Measurements from ENCODE around the gene HEYL. TPM values are rescaled to one million over a fixed set of nuclear protein-coding genes. Genes with fewer than 3 reads are reported as not detected.

Gene HEYL
- polyA plus RNA-seq, 4 donors, result 1.1 to 4.7 (median 3.4) TPM; not detected in 1

DNA sequence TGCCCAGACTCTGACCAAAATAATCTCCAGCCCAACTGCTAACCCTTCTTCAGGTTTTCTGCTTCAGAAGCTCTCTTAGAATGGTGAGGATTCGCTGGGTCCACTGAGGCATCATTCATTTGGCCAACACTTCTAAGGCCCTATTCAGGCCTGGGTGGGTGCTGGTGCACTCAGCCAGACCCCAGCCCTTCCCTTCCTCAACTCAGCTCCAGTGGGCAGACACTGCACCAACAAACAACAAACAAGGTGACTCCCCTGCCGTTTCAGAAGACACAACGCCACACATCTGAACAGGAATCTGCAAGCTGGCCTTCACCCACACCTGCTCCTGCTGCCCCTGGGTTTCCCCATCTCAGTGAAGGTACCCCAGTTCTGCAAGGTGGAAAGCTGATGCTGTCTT lies 6.0 kb downstream of the HEYL start:
- H3K27ac ChIP-seq (ENCODE audit: low read depth in 1 of 3, low read length in 2 of 3), result no peak overlapping the region
- WGBS, 3 donors, result 74 to 76% (median 75%) methylated on average over 3 of the region's 3 CpGs
- no peak for FAIRE-seq

DNA sequence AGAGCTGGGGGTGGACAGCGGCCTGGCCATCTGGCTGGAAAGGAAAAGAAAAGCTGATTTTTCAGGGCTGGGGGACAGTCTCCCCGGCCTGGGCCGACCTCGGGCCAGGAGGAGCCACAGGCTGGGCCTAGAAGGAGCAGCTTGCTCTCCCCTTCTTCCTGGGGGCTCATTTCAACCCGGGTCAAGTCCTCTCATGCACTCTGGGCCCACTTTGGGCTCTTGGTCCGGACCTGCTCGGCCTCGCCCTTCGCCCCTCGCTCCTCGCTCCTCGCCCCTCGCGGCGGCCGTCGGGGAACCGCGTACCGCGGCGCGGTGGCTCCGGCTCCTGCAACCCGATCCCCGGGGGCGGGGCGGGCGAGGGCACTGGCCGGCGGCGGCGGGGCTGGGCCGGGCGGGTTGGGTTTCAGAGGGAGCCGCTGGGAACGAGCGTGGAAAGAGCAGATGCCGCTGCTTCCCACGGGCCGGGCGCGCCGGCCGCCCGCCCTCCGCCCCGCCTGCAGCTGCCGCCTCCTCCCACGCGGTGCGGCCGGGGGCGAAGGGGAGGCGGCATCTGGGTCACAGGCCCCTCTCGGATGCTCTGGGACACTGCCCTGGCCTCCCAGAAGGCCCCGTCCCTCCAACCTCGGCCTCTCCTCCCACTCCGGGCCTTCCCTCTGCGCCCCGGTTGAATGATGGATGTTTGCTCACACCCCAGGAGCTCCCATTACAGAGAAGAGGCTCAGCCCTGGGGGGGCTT lies 6.6 kb downstream of the HEYL start:
- DNase-seq (peak; percentile 9 to 42), FAIRE-seq (no peak)
- H3K27me3 ChIP-seq (ENCODE audit: control insufficient read depth in 3 of 3, insufficient read depth in 3 of 3, low read length in 3 of 3), result peaks cover 0 to 60% (median 0%) of the 10 kb centered on the region in 3 donors
- no peak overlapping the region for H3K4me3 ChIP-seq (ENCODE audit: low read depth in 1 of 3, low read length in 3 of 3)
- H3K9me3 ChIP-seq (ENCODE audit: control insufficient read depth in 2 of 2, insufficient read depth in 1 of 2, low read depth in 1 of 2, low read length in 1 of 2), result no peaks in the 10 kb centered on the region
- WGBS, 3 donors, result 21 to 24% (median 23%) methylated on average over 27 to 61 of the region's 61 CpGs
- H3K4me1 ChIP-seq (ENCODE audit: control insufficient read depth in 3 of 3, insufficient read depth in 2 of 3, low read depth in 1 of 3, low read length in 2 of 3), result no peaks in the 10 kb centered on the region
- H3K36me3 ChIP-seq (ENCODE audit: control insufficient read depth in 3 of 3, insufficient read depth in 2 of 3, low read depth in 1 of 3, low read length in 3 of 3), result peaks cover 0 to 2% (median 0%) of the 10 kb centered on the region in 3 donors
- H3K27ac ChIP-seq (ENCODE audit: low read depth in 1 of 3, low read length in 2 of 3), result no peak overlapping the region

More for the DNA sequence above, 6.0 kb downstream of the HEYL start:
- Histone ChIP-seq H3K36me3 (ENCODE audit: control insufficient read depth in 3 of 3, insufficient read depth in 2 of 3, low read depth in 1 of 3, low read length in 3 of 3) (peaks cover 0 to 2% (median 0%) of the 10 kb centered on the region in 3 donors), H3K4me3 (ENCODE audit: low read depth in 1 of 3, low read length in 3 of 3) (no peak overlapping the region), H3K27me3 (ENCODE audit: control insufficient read depth in 3 of 3, insufficient read depth in 3 of 3, low read length in 3 of 3) (peaks cover 0 to 65% (median 1%) of the 10 kb centered on the region in 3 donors), H3K4me1 (ENCODE audit: control insufficient read depth in 3 of 3, insufficient read depth in 2 of 3, low read depth in 1 of 3, low read length in 2 of 3) (no peaks in the 10 kb centered on the region), H3K9me3 (ENCODE audit: control insufficient read depth in 2 of 2, insufficient read depth in 1 of 2, low read depth in 1 of 2, low read length in 1 of 2) (no peaks in the 10 kb centered on the region)
- DNase-seq, result no peak

DNA sequence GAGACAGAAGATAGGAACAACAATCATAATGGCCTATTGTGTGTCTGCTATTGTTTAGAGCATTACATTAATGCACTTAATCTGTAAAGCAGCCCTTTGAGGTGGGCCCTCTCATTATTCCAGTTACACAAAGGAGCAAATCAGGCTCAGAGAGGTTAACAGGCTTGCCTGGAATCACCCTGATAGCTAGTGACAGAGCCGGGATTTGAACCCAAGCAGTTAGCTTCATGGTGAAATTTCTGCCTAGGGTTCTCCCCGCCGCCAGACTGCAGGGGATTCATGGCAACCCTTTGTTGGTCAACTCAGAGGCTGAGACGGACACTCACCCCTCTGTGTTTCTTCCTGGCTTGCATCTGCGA lies 7.1 kb downstream of the HEYL start:
- peaks cover 0 to 4% (median 0%) of the 10 kb centered on the region in 3 donors for H3K36me3 ChIP-seq (ENCODE audit: control insufficient read depth in 3 of 3, insufficient read depth in 2 of 3, low read depth in 1 of 3, low read length in 3 of 3)
- H3K4me1 ChIP-seq (ENCODE audit: control insufficient read depth in 3 of 3, insufficient read depth in 2 of 3, low read depth in 1 of 3, low read length in 2 of 3), result no peaks in the 10 kb centered on the region
- H3K4me3 ChIP-seq (ENCODE audit: low read depth in 1 of 3, low read length in 3 of 3), result no peak overlapping the region
- no peak for FAIRE-seq
- no peak for DNase-seq
- no peak overlapping the region for H3K27ac ChIP-seq (ENCODE audit: low read depth in 1 of 3, low read length in 2 of 3)
- WGBS, 3 donors, result 81 to 90% (median 86%) methylated on average over 5 of the region's 5 CpGs
- peaks cover 0 to 54% (median 0%) of the 10 kb centered on the region in 3 donors for H3K27me3 ChIP-seq (ENCODE audit: control insufficient read depth in 3 of 3, insufficient read depth in 3 of 3, low read length in 3 of 3)
- H3K9me3 ChIP-seq (ENCODE audit: control insufficient read depth in 2 of 2, insufficient read depth in 1 of 2, low read depth in 1 of 2, low read length in 1 of 2), result no peaks in the 10 kb centered on the region

DNA sequence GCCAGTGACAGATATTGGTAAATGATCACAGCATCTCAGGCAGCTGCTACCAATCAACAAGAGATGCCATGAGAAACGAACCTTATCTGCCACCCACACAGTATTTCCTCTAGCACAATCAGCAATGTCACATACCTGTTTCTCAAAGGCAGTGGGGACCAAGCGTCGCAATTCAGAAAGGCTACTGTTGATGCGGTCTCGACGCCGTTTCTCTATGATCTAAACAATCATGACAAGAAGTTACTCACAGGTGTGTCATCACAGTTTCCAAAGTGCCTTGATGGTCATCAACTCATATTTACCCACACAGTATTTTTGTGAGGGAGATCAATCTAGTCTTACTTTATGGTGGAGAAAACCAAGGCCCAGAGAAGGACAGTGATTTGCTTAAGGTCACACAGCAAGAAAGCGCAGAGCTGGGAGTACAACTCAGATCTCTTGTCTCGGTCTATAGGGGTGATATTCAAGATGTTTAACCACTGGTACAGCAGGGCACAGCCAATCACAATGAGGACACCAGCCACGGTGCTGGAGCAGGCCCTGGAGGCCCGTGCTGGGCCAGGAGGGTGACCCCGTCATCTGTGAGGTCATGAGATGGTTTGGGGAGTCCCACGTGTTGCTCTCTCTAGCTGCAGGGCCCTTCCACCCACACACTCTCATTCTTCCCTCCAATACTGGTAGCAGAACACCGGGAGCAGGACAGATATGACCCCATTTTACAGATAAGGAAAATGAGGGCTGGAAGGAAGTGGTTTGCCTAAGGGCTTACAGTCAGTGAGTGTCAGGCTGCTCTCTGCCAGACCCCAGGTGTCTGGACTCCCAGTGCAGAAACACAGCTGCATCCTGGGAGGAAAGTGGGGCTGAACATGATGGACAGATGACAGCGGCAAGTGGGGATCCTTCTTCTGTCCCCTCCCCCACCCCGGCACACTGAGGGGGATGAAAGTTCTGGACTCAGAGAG lies 7.8 kb downstream of the HEYL start:
- FAIRE-seq (no peak), DNase-seq (no peak)
- Histone ChIP-seq H3K27ac (ENCODE audit: low read depth in 1 of 3, low read length in 2 of 3) (no peak overlapping the region), H3K4me3 (ENCODE audit: low read depth in 1 of 3, low read length in 3 of 3) (no peak overlapping the region), H3K27me3 (ENCODE audit: control insufficient read depth in 3 of 3, insufficient read depth in 3 of 3, low read length in 3 of 3) (peaks cover 0 to 49% (median 0%) of the 10 kb centered on the region in 3 donors), H3K4me1 (ENCODE audit: control insufficient read depth in 3 of 3, insufficient read depth in 2 of 3, low read depth in 1 of 3, low read length in 2 of 3) (no peaks in the 10 kb centered on the region), H3K36me3 (ENCODE audit: control insufficient read depth in 3 of 3, insufficient read depth in 2 of 3, low read depth in 1 of 3, low read length in 3 of 3) (peaks cover 0 to 7% (median 0%) of the 10 kb centered on the region in 3 donors), H3K9me3 (ENCODE audit: control insufficient read depth in 2 of 2, insufficient read depth in 1 of 2, low read depth in 1 of 2, low read length in 1 of 2) (no peaks in the 10 kb centered on the region)
- WGBS, 3 donors, result 79 to 84% (median 79%) methylated on average over 16 of the region's 16 CpGs

DNA sequence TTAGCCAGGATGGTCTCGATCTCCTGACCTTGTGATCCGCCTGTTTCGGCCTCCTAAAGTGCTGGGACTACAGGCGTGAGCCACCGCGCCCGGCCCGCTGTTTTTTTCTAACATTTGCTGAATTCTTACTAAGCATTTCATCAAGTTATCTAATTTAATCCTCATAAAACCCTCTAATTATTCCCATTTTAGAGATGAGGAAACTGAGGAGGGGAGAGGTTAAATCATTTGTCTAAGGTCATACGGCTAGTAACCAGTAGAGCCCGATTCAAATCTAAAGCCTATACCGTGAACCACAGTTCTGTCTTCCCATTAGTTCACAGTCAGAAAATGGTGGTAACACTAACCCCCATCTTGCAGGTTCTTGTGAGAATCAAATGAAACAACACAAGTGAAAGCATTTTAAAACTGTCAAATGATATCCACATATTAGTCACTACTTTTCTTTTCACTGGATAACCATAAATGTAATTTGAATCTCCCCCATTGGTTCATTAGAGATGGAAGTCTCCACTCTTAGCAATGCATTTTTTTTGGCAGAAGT lies 10.6 kb downstream of the HEYL start:
- peaks cover 0 to 10% (median 0%) of the 10 kb centered on the region in 3 donors for H3K36me3 ChIP-seq (ENCODE audit: control insufficient read depth in 3 of 3, insufficient read depth in 2 of 3, low read depth in 1 of 3, low read length in 3 of 3)
- H3K4me3 ChIP-seq (ENCODE audit: low read depth in 1 of 3, low read length in 3 of 3), result no peak overlapping the region
- H3K4me1 ChIP-seq (ENCODE audit: control insufficient read depth in 3 of 3, insufficient read depth in 2 of 3, low read depth in 1 of 3, low read length in 2 of 3), result no peaks in the 10 kb centered on the region
- peaks cover 0 to 38% (median 0%) of the 10 kb centered on the region in 3 donors for H3K27me3 ChIP-seq (ENCODE audit: control insufficient read depth in 3 of 3, insufficient read depth in 3 of 3, low read length in 3 of 3)
- FAIRE-seq, result no peak
- no peaks in the 10 kb centered on the region for H3K9me3 ChIP-seq (ENCODE audit: control insufficient read depth in 2 of 2, insufficient read depth in 1 of 2, low read depth in 1 of 2, low read length in 1 of 2)
- WGBS, 3 donors, result 89 to 96% (median 94%) methylated on average over 11 of the region's 11 CpGs
- no peak for DNase-seq
- H3K27ac ChIP-seq (ENCODE audit: low read depth in 1 of 3, low read length in 2 of 3), result no peak overlapping the region

DNA sequence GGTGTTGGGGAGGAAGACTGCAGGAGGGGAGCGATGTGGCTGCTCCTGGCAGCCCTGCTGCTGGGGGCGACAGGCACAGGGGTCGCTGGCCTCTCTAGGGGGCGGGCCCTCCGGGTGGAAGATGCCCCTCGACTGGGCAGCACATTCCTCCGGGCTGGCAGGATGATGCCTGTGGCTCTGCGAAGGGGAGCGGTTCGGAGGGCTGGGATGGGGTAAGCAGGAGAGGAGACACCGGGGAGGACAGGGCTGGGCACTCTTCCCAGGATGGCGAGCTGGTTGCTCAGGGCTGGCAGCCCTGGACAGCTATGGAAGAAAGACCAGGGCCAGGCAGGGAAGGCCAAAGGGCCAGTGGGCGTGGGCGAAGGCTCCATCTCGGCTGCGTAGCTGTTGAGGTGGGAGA lies 12.8 kb downstream of the HEYL start:
- peaks cover 0 to 8% (median 0%) of the 10 kb centered on the region in 3 donors for H3K36me3 ChIP-seq (ENCODE audit: control insufficient read depth in 3 of 3, insufficient read depth in 2 of 3, low read depth in 1 of 3, low read length in 3 of 3)
- no peak overlapping the region for H3K4me3 ChIP-seq (ENCODE audit: low read depth in 1 of 3, low read length in 3 of 3)
- 84 to 91% (median 84%) methylated on average over 13 to 16 of the region's 16 CpGs for WGBS, 3 donors
- no peaks in the 10 kb centered on the region for H3K4me1 ChIP-seq (ENCODE audit: control insufficient read depth in 3 of 3, insufficient read depth in 2 of 3, low read depth in 1 of 3, low read length in 2 of 3)
- H3K27me3 ChIP-seq (ENCODE audit: control insufficient read depth in 3 of 3, insufficient read depth in 3 of 3, low read length in 3 of 3), result peaks cover 0 to 18% (median 0%) of the 10 kb centered on the region in 3 donors
- no peak overlapping the region for H3K27ac ChIP-seq (ENCODE audit: low read depth in 1 of 3, low read length in 2 of 3)
- DNase-seq, result no peak
- H3K9me3 ChIP-seq (ENCODE audit: control insufficient read depth in 2 of 2, insufficient read depth in 1 of 2, low read depth in 1 of 2, low read length in 1 of 2), result no peaks in the 10 kb centered on the region
- no peak for FAIRE-seq

DNA sequence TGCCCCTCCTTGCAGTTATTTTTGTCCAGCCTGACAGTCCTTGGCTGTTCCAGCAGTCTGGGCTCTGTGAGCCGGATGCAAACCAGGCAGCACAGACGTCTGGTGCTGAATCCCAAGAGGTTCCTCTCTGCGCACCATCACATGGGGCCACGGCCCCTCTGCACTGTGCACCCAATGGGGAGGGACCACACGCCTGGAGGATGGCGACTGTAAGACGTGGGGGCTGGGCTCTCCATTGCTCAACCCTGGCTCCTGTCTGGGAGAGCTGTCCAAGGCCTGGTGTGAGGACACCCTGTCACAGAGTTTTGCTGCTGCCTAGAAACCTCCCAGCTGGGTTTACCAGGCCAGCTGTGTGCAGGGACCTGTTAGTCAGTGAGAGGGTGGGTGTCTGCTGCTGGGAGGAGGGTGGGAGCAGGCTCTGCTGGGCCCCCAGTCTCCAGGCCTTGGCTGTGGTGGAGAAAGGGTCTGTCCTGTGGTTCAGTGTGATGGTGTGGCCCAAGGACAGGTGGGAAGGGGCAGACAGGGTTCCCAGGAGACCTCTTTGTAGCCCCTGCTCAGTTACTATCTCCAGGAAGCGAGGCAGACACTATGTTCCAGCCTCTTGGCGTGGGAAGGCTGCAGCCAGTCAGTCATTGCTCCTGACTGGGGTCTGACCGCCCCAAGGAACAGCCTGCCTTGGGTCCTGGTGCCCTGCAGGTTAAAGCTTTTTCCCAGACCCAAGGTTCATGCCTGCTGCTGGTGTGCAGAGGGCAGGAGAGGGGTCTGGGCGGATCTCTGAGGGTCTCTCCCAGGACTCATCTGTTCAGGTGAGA lies 13.8 kb downstream of the HEYL start:
- Histone ChIP-seq H3K9me3 (ENCODE audit: control insufficient read depth in 2 of 2, insufficient read depth in 1 of 2, low read depth in 1 of 2, low read length in 1 of 2) (no peaks in the 10 kb centered on the region), H3K27me3 (ENCODE audit: control insufficient read depth in 3 of 3, insufficient read depth in 3 of 3, low read length in 3 of 3) (peaks cover 0 to 12% (median 0%) of the 10 kb centered on the region in 3 donors), H3K4me3 (ENCODE audit: low read depth in 1 of 3, low read length in 3 of 3) (no peak overlapping the region), H3K27ac (ENCODE audit: low read depth in 1 of 3, low read length in 2 of 3) (peak overlapping the region in 2 of 3 donors; percentile 45), H3K36me3 (ENCODE audit: control insufficient read depth in 3 of 3, insufficient read depth in 2 of 3, low read depth in 1 of 3, low read length in 3 of 3) (peaks cover 0 to 8% (median 0%) of the 10 kb centered on the region in 3 donors), H3K4me1 (ENCODE audit: control insufficient read depth in 3 of 3, insufficient read depth in 2 of 3, low read depth in 1 of 3, low read length in 2 of 3) (no peaks in the 10 kb centered on the region)
- FAIRE-seq (no peak), DNase-seq (peak in 1 of 2 donors; percentile 14)
- WGBS, 3 donors, result 66 to 86% (median 82%) methylated on average over 11 of the region's 11 CpGs
